Measurements from ENCODE around the gene DGKQ.

Gene DGKQ

DNA sequence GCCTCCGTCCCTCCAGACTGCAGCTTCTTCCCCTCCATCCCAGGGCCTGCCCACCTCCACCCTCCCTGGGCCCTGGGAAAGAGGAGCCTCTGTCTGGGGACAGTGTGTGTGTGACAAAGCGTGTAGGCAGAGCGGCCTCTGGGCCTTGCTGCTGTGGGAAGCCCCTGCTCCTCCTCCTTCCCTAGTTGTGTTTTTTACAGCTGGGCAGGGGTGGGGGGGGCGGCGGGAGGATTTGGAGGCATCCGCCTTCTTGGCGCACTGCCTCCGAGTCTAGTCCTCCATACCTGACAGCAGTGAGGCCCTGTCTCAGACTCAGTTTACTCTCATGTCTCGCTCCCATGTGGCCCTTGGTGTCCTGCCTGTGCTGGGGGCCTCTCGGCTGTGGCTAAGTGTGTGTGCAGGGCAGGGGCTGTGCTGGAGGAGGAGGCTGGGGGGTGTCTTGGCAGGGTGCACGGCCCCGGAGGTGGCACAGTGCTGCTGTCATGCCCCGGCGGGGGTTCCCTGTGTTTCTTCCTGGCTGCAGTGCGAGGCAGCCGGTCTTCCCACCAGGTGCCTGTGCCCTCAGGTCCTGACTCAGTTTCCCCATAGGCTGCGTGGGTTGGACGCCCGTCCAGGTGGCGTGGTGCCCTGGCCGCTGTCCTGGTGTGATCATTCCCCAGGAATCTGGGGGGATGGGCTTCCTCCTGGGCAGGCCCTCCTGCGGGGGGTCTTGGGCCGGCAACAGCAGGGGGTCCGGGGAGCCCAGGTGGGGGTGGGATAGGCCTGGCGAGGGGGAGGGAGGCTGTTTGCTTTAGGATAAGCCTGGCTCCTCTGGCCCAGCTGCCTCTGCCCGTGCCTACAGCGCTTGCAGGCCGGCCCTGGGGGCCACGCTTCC is 45.0 kb upstream of the DGKQ start:
- TF ChIP-seq CTCF (IDR thresholded peaks at IDR 0.05; ENCODE audit: low read depth, low read length, missing control alignments): no peak
- no peak overlapping the region for H3K4me3 ChIP-seq (ENCODE audit: low read depth, low read length)
- DNase-seq (ENCODE audit: low read depth): no peak

GRCh38 chr4:1017706-1018105 is 44.3 kb upstream of the DGKQ start:
- no peak for DNase-seq (ENCODE audit: low read depth)
- H3K4me3 ChIP-seq (ENCODE audit: low read depth, low read length): no peak overlapping the region
- no peak for TF ChIP-seq CTCF (IDR thresholded peaks at IDR 0.05; ENCODE audit: low read depth, low read length, missing control alignments)

DNA sequence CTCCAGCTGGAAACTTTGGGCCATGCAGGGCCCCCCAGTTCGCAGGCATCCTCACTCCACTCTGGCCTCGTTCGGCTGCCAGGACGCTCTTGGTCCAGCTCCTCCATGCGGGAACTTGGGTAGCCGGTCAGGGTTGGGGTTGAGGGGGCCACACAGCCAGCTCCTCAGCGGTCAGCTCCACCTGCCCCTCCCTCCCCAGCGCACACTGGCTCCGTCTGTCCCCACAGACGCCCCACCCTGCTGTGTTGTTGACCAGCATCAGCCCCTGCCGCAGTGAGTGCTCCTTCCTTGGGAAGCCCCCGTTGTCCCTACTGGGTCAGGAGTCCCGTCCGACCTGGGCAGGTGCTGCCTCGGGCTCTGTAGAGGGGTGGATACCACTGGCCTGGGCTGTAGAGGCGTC is 43.8 kb upstream of the DGKQ start:
- TF ChIP-seq CTCF (IDR thresholded peaks at IDR 0.05; ENCODE audit: low read depth, low read length, missing control alignments): no peak
- DNase-seq (ENCODE audit: low read depth): no peak
- H3K4me3 ChIP-seq (ENCODE audit: low read depth, low read length): no peak overlapping the region

DNA sequence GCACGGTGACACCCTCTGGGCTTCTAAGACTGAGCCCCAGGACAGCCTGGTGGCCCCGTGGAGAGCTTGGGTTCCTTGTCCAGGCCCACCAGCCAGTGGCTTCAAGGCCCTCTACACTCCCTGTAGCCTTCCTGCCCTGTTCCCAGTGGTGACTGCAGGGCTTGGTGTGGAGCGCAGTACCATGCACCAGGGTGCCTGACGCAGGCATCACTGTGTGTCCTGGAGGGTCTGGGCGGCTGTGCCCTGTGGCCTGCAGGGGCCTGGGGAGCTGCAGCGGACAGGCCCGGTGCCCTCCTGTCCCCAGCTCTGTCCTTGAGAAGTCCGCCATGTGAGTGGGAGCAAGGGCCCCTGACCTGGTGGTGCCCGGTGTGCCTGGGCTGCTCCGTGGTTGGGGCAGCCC is 42.4 kb upstream of the DGKQ start:
- no peak overlapping the region for H3K4me3 ChIP-seq (ENCODE audit: low read depth, low read length)
- DNase-seq (ENCODE audit: low read depth): no peak
- no peak for TF ChIP-seq CTCF (IDR thresholded peaks at IDR 0.05; ENCODE audit: low read depth, low read length, missing control alignments)

- no peak for DNase-seq (ENCODE audit: low read depth)
- no peak for TF ChIP-seq CTCF (IDR thresholded peaks at IDR 0.05; ENCODE audit: low read depth, low read length, missing control alignments)
- H3K4me3 ChIP-seq (ENCODE audit: low read depth, low read length): no peak overlapping the region
Measured at GRCh38 chr4:1015179-1015578, 41.8 kb upstream of the DGKQ start.

- DNase-seq (ENCODE audit: low read depth): no peak
- TF ChIP-seq CTCF (IDR thresholded peaks at IDR 0.05; ENCODE audit: low read depth, low read length, missing control alignments): no peak
Measured at GRCh38 chr4:1014291-1015167, 41.2 kb upstream of the DGKQ start.

More at GRCh38 chr4:1014291-1015167, 41.2 kb upstream of the DGKQ start:
- H3K4me3 ChIP-seq (ENCODE audit: low read depth, low read length): no peak overlapping the region
